Caco-2 (cell line): ENCODE measurements around the gene MED19. TPM values are rescaled to one million over a fixed set of nuclear protein-coding genes. Genes with fewer than 3 reads are reported as not detected.
A peak's percentile ranks its signal among the peaks of the same experiment; 100 is the strongest.

Experiments used
- BruUV-seq: library from RNA; stranded (reverse); fragments of 400-500 nt; replicated peaks from 2 replicates; lab custom pipeline; 2021; lab: Mats Ljungman, UMichigan
- CTCF ChIA-PET: fragments of 300-600 bp; sonication (Branson Sonifier 250); formaldehyde crosslinking; loops from one replicate; lab custom pipeline; 2022; ENCODE audit warnings: antibody characterized with exemption; lab: Charles Lee
- POLR2A ChIA-PET: fragments of 300-600 bp; sonication (Branson Sonifier 250); formaldehyde crosslinking; loops from one replicate; lab custom pipeline; 2022; ENCODE audit warnings: antibody characterized with exemption; lab: Charles Lee
- DNase-seq, 2 experiments: peaks; one replicate each; pipeline versions ENCODE4 v3.0.0 to v3.0.0-alpha.2; 2020 to 2022
- H3K27me3 ChIP-seq: replicated peaks from 2 replicates; pipeline ENCODE4 v1.6.0; 2011; ENCODE audit warnings: low read length; ENCODE audit not compliant: control insufficient read depth, insufficient read depth
- H3K36me3 ChIP-seq: 2 replicates; pipeline ENCODE4 v1.5.1; 2011; ENCODE audit warnings: low read length; ENCODE audit not compliant: control insufficient read depth, insufficient read depth
- H3K4me1 ChIP-seq: fragments of 250-450 bp; sonication (Bioruptor Pico); 2 replicates; pipeline ENCODE4 v1.5.1; 2020; ENCODE audit warnings: mild to moderate bottlenecking
- H3K4me3 ChIP-seq: 2 replicates; pipeline ENCODE4 v1.5.1; 2011; ENCODE audit warnings: low read depth, mild to moderate bottlenecking, control low read depth, low read length
- H3K9me3 ChIP-seq: fragments of 250-450 bp; sonication (Bioruptor Pico); 2 replicates; pipeline ENCODE4 v1.5.1; 2020; ENCODE audit warnings: mild to moderate bottlenecking, moderate library complexity
- H3K27ac Mint-ChIP-seq: one replicate; pipeline ENCODE4 v1.8.0; 2022; ENCODE audit warnings: mixed read lengths; ENCODE audit not compliant: unreplicated experiment
- H3K27me3 Mint-ChIP-seq: one replicate; pipeline ENCODE4 v1.8.0; 2022; ENCODE audit warnings: mixed read lengths; ENCODE audit not compliant: insufficient read depth, unreplicated experiment
- H3K36me3 Mint-ChIP-seq: one replicate; pipeline ENCODE4 v1.8.0; 2022; ENCODE audit warnings: mild to moderate bottlenecking, mixed read lengths; ENCODE audit not compliant: insufficient read depth, unreplicated experiment
- H3K4me1 Mint-ChIP-seq: one replicate; pipeline ENCODE4 v1.8.0; 2022; ENCODE audit warnings: low read depth, mixed read lengths; ENCODE audit not compliant: unreplicated experiment
- H3K4me3 Mint-ChIP-seq: one replicate; pipeline ENCODE4 v1.8.0; 2022; ENCODE audit warnings: mild to moderate bottlenecking, moderate library complexity, mixed read lengths; ENCODE audit not compliant: unreplicated experiment
- H3K9me3 Mint-ChIP-seq: one replicate; pipeline ENCODE4 v1.8.0; 2022; ENCODE audit warnings: mixed read lengths; ENCODE audit not compliant: unreplicated experiment
- CTCF ChIP-seq, 2 experiments: fragments of 200-600 bp in 1 of 2; IDR thresholded peaks; 1 replicate in 1 of 2; 2 replicates in 1 of 2; pipeline versions ENCODE4 v1.5.1 to v1.8.0; 2011 to 2022; ENCODE audit warnings: antibody characterized with exemption in 1 of 2, control low read depth in 1 of 2, inconsistent platforms in 1 of 2, low read depth in 1 of 2, low read length in 1 of 2, mild to moderate bottlenecking in 1 of 2, moderate library complexity in 1 of 2; ENCODE audit not compliant: insufficient read depth in 1 of 2, severe bottlenecking in 1 of 2, unreplicated experiment in 1 of 2
- intact Hi-C: fragments of 100-400 bp; cut with micrococcal nuclease; formaldehyde crosslinking; loops from one replicate; pipeline ENCODE4 v1.10.0; 2022; ENCODE audit not compliant: unreplicated experiment
- total RNA-seq: library from RNA; stranded (reverse); gene quantifications from 2 replicates; pipeline ENCODE4 v1.2.3, GENCODE V29; 2022

MED19 gene
- total RNA-seq, 1 experiment from 2014 or later, result 29.7 TPM

DNA sequence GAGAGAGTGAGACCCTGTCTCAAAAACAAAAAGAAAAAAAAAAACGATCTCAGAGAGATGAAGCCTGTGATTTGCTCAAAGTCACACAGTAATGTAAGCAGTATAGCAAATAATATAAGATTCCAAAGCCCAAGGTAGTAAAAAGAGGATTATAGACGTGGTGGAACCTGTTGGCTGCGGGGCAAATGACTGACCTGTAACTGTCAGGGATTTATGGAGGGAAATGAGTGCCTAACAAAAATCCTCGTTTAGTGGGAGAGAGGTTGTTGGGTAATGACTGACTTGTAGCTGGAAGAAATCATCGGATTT is 55.2 kb downstream of the MED19 start:
- no peaks in the 10 kb centered on the region for H3K27me3 ChIP-seq
- CTCF ChIA-PET, result interaction anchor here (1.4 kb wide), 1 partner anchor 12 kb away, joined by 6 read pairs; no protein-coding TSS in a partner anchor
- Mint-ChIP-seq H3K27me3 (no peaks in the 10 kb centered on the region), H3K9me3 (no peaks in the 10 kb centered on the region), H3K4me3 (peak overlapping the region; percentile 88), H3K36me3 (peaks cover 15% of the 10 kb centered on the region), H3K4me1 (peaks cover 8% of the 10 kb centered on the region), H3K27ac (peak overlapping the region; percentile 76)
- DNase-seq, result no peak
- no peaks in the 10 kb centered on the region for H3K9me3 ChIP-seq
- H3K4me3 ChIP-seq, result peak overlapping the region; percentile 49
- POLR2A ChIA-PET, result no interaction called here
- no peak for TF ChIP-seq CTCF (IDR thresholded peaks at IDR 0.05; ENCODE audit: insufficient read depth in 1 of 2, low read depth in 1 of 2, low read length in 1 of 2, severe bottlenecking in 1 of 2, unreplicated experiment in 1 of 2)
- no peaks in the 10 kb centered on the region for H3K4me1 ChIP-seq
- intact Hi-C loops, result loop anchor here (1.0 kb wide), 2 partner anchors 10 to 55 kb away; partner anchors contain the start of genes MED19 and TMX2
- H3K36me3 ChIP-seq, result peaks cover 2% of the 10 kb centered on the region; the same call in 1 of the 2 replicates
- BruUV-seq, result TSS peak; percentile 98

Other genes starting within 250 kb of the MED19 start
- gene SLC43A1, start 196.5 kb downstream of the MED19 start, total RNA-seq, result 71.7 and 80.5 TPM in 2 replicates
- 102 and 103 TPM in 2 replicates for gene TIMM10, start 181.5 kb downstream of the MED19 start, total RNA-seq
- gene SMTNL1, start 174.6 kb downstream of the MED19 start, total RNA-seq, result 0.18 TPM in 1 of 2 replicates, not detected in the other
- 16.7 and 20.2 TPM in 2 replicates for gene UBE2L6, start 144.5 kb downstream of the MED19 start, total RNA-seq
- gene SERPING1, start 114.5 kb downstream of the MED19 start, total RNA-seq, result 3.2 and 3.8 TPM in 2 replicates
- 0.32 TPM in 1 of 2 replicates, not detected in the other for gene YPEL4, start 62.3 kb downstream of the MED19 start, total RNA-seq
- 21.0 and 22.1 TPM in 2 replicates for gene CLP1, start 54.5 kb downstream of the MED19 start, total RNA-seq
- gene ZDHHC5, start 44.1 kb downstream of the MED19 start, total RNA-seq, result 66.0 and 72.2 TPM in 2 replicates
- gene TMX2, start 378 bp upstream of the MED19 start, total RNA-seq, result 150 and 152 TPM in 2 replicates
- 174 and 175 TPM in 2 replicates for gene SELENOH, start 29.3 kb upstream of the MED19 start, total RNA-seq
- gene BTBD18, start 39.6 kb upstream of the MED19 start, total RNA-seq, result not detected in 2 replicates
- 223 and 225 TPM in 2 replicates for gene CTNND1, start 49.6 kb upstream of the MED19 start, total RNA-seq